Mucosa of stomach (tissue), 1 donor: ENCODE results near the gene ACVRL1.

ENCODE experiments used
- H3K27me3 ChIP-seq: one replicate; pipeline ENCODE4 v1.7.0; 2013; ENCODE audit warnings: mild to moderate bottlenecking, low read length; ENCODE audit not compliant: control insufficient read depth, insufficient read depth
- H3K36me3 ChIP-seq: one replicate; pipeline ENCODE4 v1.7.0; 2013; ENCODE audit warnings: low read length; ENCODE audit not compliant: control insufficient read depth, insufficient read depth
- H3K4me1 ChIP-seq: one replicate; pipeline ENCODE4 v1.7.0; 2013; ENCODE audit warnings: mild to moderate bottlenecking, low read length; ENCODE audit not compliant: control insufficient read depth, insufficient read depth
- H3K4me3 ChIP-seq: one replicate; pipeline ENCODE4 v1.7.0; 2013; ENCODE audit warnings: low read length
- H3K9ac ChIP-seq: one replicate; pipeline ENCODE4 v1.7.0; 2013; ENCODE audit warnings: mild to moderate bottlenecking, low read length, moderate library complexity
- H3K9me3 ChIP-seq: one replicate; pipeline ENCODE4 v1.7.0; 2013; ENCODE audit warnings: mild to moderate bottlenecking, low read length, moderate library complexity; ENCODE audit not compliant: control insufficient read depth
- donor health status: Pancreatic carcinoma.

The ACVRL1 gene

GRCh38 chr12:51926064-51926632 is 18.8 kb downstream of the ACVRL1 start:
- no peak overlapping the region for H3K4me3 ChIP-seq
- no peaks in the 10 kb centered on the region for H3K9me3 ChIP-seq
- peaks cover 37% of the 10 kb centered on the region for H3K4me1 ChIP-seq
- no peaks in the 10 kb centered on the region for H3K36me3 ChIP-seq
- no peaks in the 10 kb centered on the region for H3K27me3 ChIP-seq
- H3K9ac ChIP-seq = no peak overlapping the region

- Histone ChIP-seq H3K27me3 (no peaks in the 10 kb centered on the region), H3K9me3 (no peaks in the 10 kb centered on the region), H3K36me3 (no peaks in the 10 kb centered on the region), H3K4me1 (peaks cover 33% of the 10 kb centered on the region), H3K4me3 (no peak overlapping the region), H3K9ac (no peak overlapping the region)
Measured at GRCh38 chr12:51926718-51927117, 19.4 kb downstream of the ACVRL1 start.

GRCh38 chr12:51932218-51933076 is 25.1 kb downstream of the ACVRL1 start:
- Histone ChIP-seq H3K36me3 (no peaks in the 10 kb centered on the region), H3K27me3 (no peaks in the 10 kb centered on the region), H3K4me1 (no peaks in the 10 kb centered on the region), H3K9ac (no peak overlapping the region), H3K4me3 (no peak overlapping the region), H3K9me3 (no peaks in the 10 kb centered on the region)

GRCh38 chr12:51934080-51934479 is 26.8 kb downstream of the ACVRL1 start:
- Histone ChIP-seq H3K27me3 (no peaks in the 10 kb centered on the region), H3K9me3 (no peaks in the 10 kb centered on the region), H3K9ac (no peak overlapping the region)

GRCh38 chr12:51937926-51938325 is 30.6 kb downstream of the ACVRL1 start:
- Histone ChIP-seq H3K4me1 (no peaks in the 10 kb centered on the region), H3K9me3 (no peaks in the 10 kb centered on the region), H3K27me3 (no peaks in the 10 kb centered on the region), H3K36me3 (no peaks in the 10 kb centered on the region), H3K9ac (no peak overlapping the region), H3K4me3 (no peak overlapping the region)

More at GRCh38 chr12:51934080-51934479, 26.8 kb downstream of the ACVRL1 start:
- Histone ChIP-seq H3K4me1 (no peaks in the 10 kb centered on the region), H3K36me3 (no peaks in the 10 kb centered on the region), H3K4me3 (no peak overlapping the region)

- H3K4me1 ChIP-seq = no peaks in the 10 kb centered on the region
- H3K9ac ChIP-seq = no peak overlapping the region
- H3K36me3 ChIP-seq = no peaks in the 10 kb centered on the region
- H3K4me3 ChIP-seq = no peak overlapping the region
- no peaks in the 10 kb centered on the region for H3K9me3 ChIP-seq
- H3K27me3 ChIP-seq = no peaks in the 10 kb centered on the region
Measured at GRCh38 chr12:51938726-51939125, 31.4 kb downstream of the ACVRL1 start.

GRCh38 chr12:51941011-51941581 is 33.8 kb downstream of the ACVRL1 start:
- no peaks in the 10 kb centered on the region for H3K27me3 ChIP-seq
- no peak overlapping the region for H3K9ac ChIP-seq
- no peaks in the 10 kb centered on the region for H3K36me3 ChIP-seq
- H3K4me1 ChIP-seq = no peaks in the 10 kb centered on the region
- no peaks in the 10 kb centered on the region for H3K9me3 ChIP-seq
- no peak overlapping the region for H3K4me3 ChIP-seq

- Histone ChIP-seq H3K36me3 (no peaks in the 10 kb centered on the region), H3K4me3 (no peak overlapping the region), H3K4me1 (no peaks in the 10 kb centered on the region), H3K27me3 (no peaks in the 10 kb centered on the region), H3K9me3 (no peaks in the 10 kb centered on the region), H3K9ac (no peak overlapping the region)
Measured at GRCh38 chr12:51941604-51942003, 34.3 kb downstream of the ACVRL1 start.

GRCh38 chr12:51942056-51942455 is 34.8 kb downstream of the ACVRL1 start:
- Histone ChIP-seq H3K36me3 (no peaks in the 10 kb centered on the region), H3K4me3 (no peak overlapping the region), H3K9ac (no peak overlapping the region), H3K27me3 (no peaks in the 10 kb centered on the region), H3K4me1 (no peaks in the 10 kb centered on the region), H3K9me3 (no peaks in the 10 kb centered on the region)

GRCh38 chr12:51942501-51943000 is 35.2 kb downstream of the ACVRL1 start:
- no peaks in the 10 kb centered on the region for H3K36me3 ChIP-seq
- no peaks in the 10 kb centered on the region for H3K27me3 ChIP-seq
- H3K9ac ChIP-seq = no peak overlapping the region
- no peaks in the 10 kb centered on the region for H3K4me1 ChIP-seq
- no peak overlapping the region for H3K4me3 ChIP-seq
- no peaks in the 10 kb centered on the region for H3K9me3 ChIP-seq

- no peaks in the 10 kb centered on the region for H3K27me3 ChIP-seq
- no peaks in the 10 kb centered on the region for H3K9me3 ChIP-seq
- no peaks in the 10 kb centered on the region for H3K4me1 ChIP-seq
- no peak overlapping the region for H3K4me3 ChIP-seq
- no peak overlapping the region for H3K9ac ChIP-seq
- H3K36me3 ChIP-seq = no peaks in the 10 kb centered on the region
Measured at GRCh38 chr12:51943346-51943745, 36.0 kb downstream of the ACVRL1 start.

GRCh38 chr12:51944608-51945233 is 37.4 kb downstream of the ACVRL1 start:
- no peak overlapping the region for H3K4me3 ChIP-seq
- no peaks in the 10 kb centered on the region for H3K4me1 ChIP-seq
- no peaks in the 10 kb centered on the region for H3K9me3 ChIP-seq
- no peaks in the 10 kb centered on the region for H3K36me3 ChIP-seq
- peaks cover 4% of the 10 kb centered on the region for H3K27me3 ChIP-seq
- H3K9ac ChIP-seq = no peak overlapping the region
